ENCODE results near the gene DIS3L2. TPM values are rescaled to one million over a fixed set of nuclear protein-coding genes. Genes with fewer than 3 reads are reported as not detected.

Gene DIS3L2
- polyA plus RNA-seq, 3 donors: 6.8 to 10.2 (median 9.9) TPM

- no peak overlapping the region for H3K27ac ChIP-seq (ENCODE audit: low read depth, low read length)
- 80 to 91% (median 88%) methylated on average over 5 of the region's 5 CpGs for WGBS, 3 donors
Measured at GRCh38 chr2:232250246-232251175, 289.0 kb downstream of the DIS3L2 start.

GRCh38 chr2:232255033-232255432 is 293.5 kb downstream of the DIS3L2 start:
- no peak overlapping the region for H3K27ac ChIP-seq (ENCODE audit: low read depth, low read length)
- WGBS, 3 donors: 92 to 98% (median 97%) methylated on average over 5 of the region's 5 CpGs

GRCh38 chr2:232260075-232260474 is 298.6 kb downstream of the DIS3L2 start:
- no peak overlapping the region for H3K27ac ChIP-seq (ENCODE audit: low read depth, low read length)
- 43 to 77% (median 52%) methylated on average over 3 of the region's 3 CpGs for WGBS, 3 donors

GRCh38 chr2:232261776-232262175 is 300.3 kb downstream of the DIS3L2 start:
- H3K27ac ChIP-seq (ENCODE audit: low read depth, low read length): no peak overlapping the region
- WGBS, 3 donors: 96 to 98% (median 97%) methylated on average over 2 of the region's 2 CpGs

- WGBS, 3 donors: 80 to 88% (median 81%) methylated on average over 15 of the region's 15 CpGs
- H3K27ac ChIP-seq (ENCODE audit: low read depth, low read length): no peak overlapping the region
Measured at GRCh38 chr2:232263295-232263694, 301.8 kb downstream of the DIS3L2 start.

GRCh38 chr2:232264081-232264480 is 302.6 kb downstream of the DIS3L2 start:
- no peak overlapping the region for H3K27ac ChIP-seq (ENCODE audit: low read depth, low read length)
- WGBS, 3 donors: 91 to 94% (median 93%) methylated on average over 4 of the region's 4 CpGs

GRCh38 chr2:232265329-232265728 is 303.8 kb downstream of the DIS3L2 start:
- 80 to 93% (median 91%) methylated on average over 5 of the region's 5 CpGs for WGBS, 3 donors
- H3K27ac ChIP-seq (ENCODE audit: low read depth, low read length): no peak overlapping the region

GRCh38 chr2:232268636-232269165 is 307.2 kb downstream of the DIS3L2 start:
- no peak overlapping the region for H3K27ac ChIP-seq (ENCODE audit: low read depth, low read length)
- WGBS, 3 donors: 86 to 90% (median 86%) methylated on average over 4 of the region's 4 CpGs

- 93 to 95% (median 93%) methylated on average over 7 of the region's 7 CpGs for WGBS, 3 donors
- H3K27ac ChIP-seq (ENCODE audit: low read depth, low read length): no peak overlapping the region
Measured at GRCh38 chr2:232269867-232270266, 308.4 kb downstream of the DIS3L2 start.

GRCh38 chr2:232273903-232274643 is 312.6 kb downstream of the DIS3L2 start:
- 87 to 88% (median 87%) methylated on average over 9 of the region's 9 CpGs for WGBS, 3 donors
- H3K27ac ChIP-seq (ENCODE audit: low read depth, low read length): no peak overlapping the region

GRCh38 chr2:232275670-232276069 is 314.2 kb downstream of the DIS3L2 start:
- no peak overlapping the region for H3K27ac ChIP-seq (ENCODE audit: low read depth, low read length)
- WGBS, 3 donors: 76 to 82% (median 79%) methylated on average over 5 of the region's 5 CpGs

- WGBS, 3 donors: 75 to 91% (median 88%) methylated on average over 8 of the region's 8 CpGs
- no peak overlapping the region for H3K27ac ChIP-seq (ENCODE audit: low read depth, low read length)
Measured at GRCh38 chr2:232276084-232276732, 314.7 kb downstream of the DIS3L2 start.

- 76 to 77% (median 77%) methylated on average over 8 of the region's 8 CpGs for WGBS, 3 donors
- no peak overlapping the region for H3K27ac ChIP-seq (ENCODE audit: low read depth, low read length)
Measured at GRCh38 chr2:232276733-232277313, 315.3 kb downstream of the DIS3L2 start.

GRCh38 chr2:232278534-232278933 is 317.0 kb downstream of the DIS3L2 start:
- 88 to 97% (median 97%) methylated on average over 3 of the region's 3 CpGs for WGBS, 3 donors
- H3K27ac ChIP-seq (ENCODE audit: low read depth, low read length): no peak overlapping the region

GRCh38 chr2:232280341-232280740 is 318.8 kb downstream of the DIS3L2 start:
- no peak overlapping the region for H3K27ac ChIP-seq (ENCODE audit: low read depth, low read length)
- WGBS, 3 donors: 90 to 97% (median 91%) methylated on average over 1 of the region's 1 CpG

- WGBS, 3 donors: 86 to 93% (median 89%) methylated on average over 6 of the region's 6 CpGs
- H3K27ac ChIP-seq (ENCODE audit: low read depth, low read length): no peak overlapping the region
Measured at GRCh38 chr2:232281858-232282507, 320.5 kb downstream of the DIS3L2 start.

GRCh38 chr2:232282508-232283055 is 321.1 kb downstream of the DIS3L2 start:
- 95 to 98% (median 95%) methylated on average over 9 of the region's 9 CpGs for WGBS, 3 donors
- no peak overlapping the region for H3K27ac ChIP-seq (ENCODE audit: low read depth, low read length)

Data from adipose tissue (tissue), 3 donors.